Left lung (tissue), 10 donors: Measurements from ENCODE around the gene AFG1L. TPM values are rescaled to one million over a fixed set of nuclear protein-coding genes. Genes with fewer than 3 reads are reported as not detected.
"Not testable (repeated sequence)": the region's sequence is repeated elsewhere in the genome, so short reads cannot be mapped to it uniquely, and the experiment has no call there.

Experiments used
- ATAC-seq: fragments of 200-7000 bp; cut with Tn5 transposase; one replicate; pipeline ENCODE4 v1.9.1; 2020; ENCODE audit warnings: moderate library complexity
- DNase-seq, 4 donors: peaks; one replicate each; pipeline ENCODE4 v3.0.0-alpha.2; 2013 to 2020
- H3K27ac ChIP-seq, 2 donors: fragments of 200-600 bp; sonication (generic) in 1 of 2; one replicate each; pipeline versions ENCODE4 v1.5.0 to v1.8.0; 2020 to 2021
- H3K27me3 ChIP-seq, 2 donors: fragments of 200-600 bp; sonication (generic) in 1 of 2; one replicate each; pipeline versions ENCODE4 v1.5.0 to v1.8.0; 2020 to 2021
- H3K36me3 ChIP-seq, 2 donors: fragments of 200-600 bp; sonication (generic) in 1 of 2; one replicate each; pipeline versions ENCODE4 v1.5.0 to v1.8.0; 2020 to 2021
- H3K4me1 ChIP-seq, 2 donors: fragments of 200-600 bp; one replicate each; pipeline ENCODE4 v1.8.0; 2021
- H3K4me3 ChIP-seq, 2 donors: fragments of 200-600 bp; sonication (generic) in 1 of 2; one replicate each; pipeline versions ENCODE4 v1.5.0 to v1.8.0; 2020 to 2021; ENCODE audit warnings: mild to moderate bottlenecking in 1 of 2
- H3K9me3 ChIP-seq, 2 donors: fragments of 200-600 bp; sonication (generic) in 1 of 2; one replicate each; pipeline versions ENCODE4 v1.5.0 to v1.8.0; 2020 to 2021
- CTCF ChIP-seq, 2 donors: fragments of 200-600 bp; sonication (generic) in 1 of 2; IDR thresholded peaks; one replicate each; pipeline versions ENCODE4 v1.5.0 to v1.8.0; 2021; ENCODE audit warnings: antibody characterized with exemption in 2 of 2
- intact Hi-C, 2 donors: fragments of 100-400 bp; cut with DNase I; formaldehyde crosslinking; loops; one replicate each; pipeline versions ENCODE4 v1.11.2 to v1.14.2; 2022
- polyA plus RNA-seq, 6 donors: library from polyadenylated mRNA; unstranded; fragments of 120-200 nt; gene quantifications; one replicate each; pipeline ENCODE4 v1.2.1, GENCODE V29; 2013; ENCODE audit not compliant: insufficient read length in 6 of 6
- total RNA-seq, 2 donors: library from RNA; stranded (reverse); fragmentation: NEBNext Ultra II Directional; extraction: Animal tissue kit (Norgen Biotek cat#: 25700); gene quantifications; one replicate each; pipeline ENCODE4 v1.2.1, GENCODE V29; 2021
- donor health status: DM: no; HTN: yes; CAD: no.
- donor health status: DM: no; HTN: no; CAD: no.

Gene AFG1L
- total and polyA plus RNA-seq, 8 donors, result 5.8 to 10.2 (median 7.7) TPM

GRCh38 chr6:108448481-108448880 lies 153.6 kb downstream of the AFG1L start:
- no peak overlapping the region for H3K27ac ChIP-seq
- intact Hi-C loops, result no loop called here
- no peaks in the 10 kb centered on the region for H3K36me3 ChIP-seq
- TF ChIP-seq CTCF (IDR thresholded peaks at IDR 0.05), result no peak
- H3K4me3 ChIP-seq, result no peak overlapping the region
- ATAC-seq (no peak), DNase-seq (no peak)
- H3K27me3 ChIP-seq, result no peaks in the 10 kb centered on the region
- peaks cover 2 to 5% of the 10 kb centered on the region in 2 donors for H3K4me1 ChIP-seq
- H3K9me3 ChIP-seq, result no peaks in the 10 kb centered on the region

DNA sequence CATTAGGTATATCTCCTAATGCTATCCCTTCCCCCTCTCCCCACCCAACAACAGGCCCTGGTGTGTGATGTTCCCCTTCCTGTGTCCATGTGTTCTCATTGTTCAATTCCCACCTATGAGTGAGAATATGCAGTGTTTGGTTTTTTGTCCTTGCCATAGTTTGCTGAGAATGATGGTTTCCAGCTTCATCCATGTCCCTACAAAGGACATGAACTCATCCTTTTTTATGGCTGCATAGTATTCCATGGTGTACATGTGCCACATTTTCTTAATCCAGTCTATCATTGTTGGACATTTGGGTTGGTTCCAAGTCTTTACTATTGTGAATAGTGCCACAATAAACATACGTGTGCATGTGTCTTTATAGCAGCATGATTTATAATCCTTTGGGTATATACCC lies 154.9 kb downstream of the AFG1L start:
- H3K27me3 ChIP-seq, intact Hi-C loops, H3K4me1 ChIP-seq, DNase-seq, H3K4me3 ChIP-seq, H3K36me3 ChIP-seq, ATAC-seq, H3K9me3 ChIP-seq, H3K27ac ChIP-seq: not testable (repeated sequence)

GRCh38 chr6:108451816-108452215 lies 157.0 kb downstream of the AFG1L start:
- H3K9me3 ChIP-seq, result no peaks in the 10 kb centered on the region
- TF ChIP-seq CTCF (IDR thresholded peaks at IDR 0.05), result no peak
- DNase-seq (peak in 1 of 4 donors; percentile 54), ATAC-seq (no peak)
- H3K27me3 ChIP-seq, result no peaks in the 10 kb centered on the region
- H3K27ac ChIP-seq, result no peak overlapping the region
- intact Hi-C loops, result no loop called here
- no peak overlapping the region for H3K4me3 ChIP-seq
- H3K4me1 ChIP-seq, result peaks cover 2 to 5% of the 10 kb centered on the region in 2 donors
- H3K36me3 ChIP-seq, result no peaks in the 10 kb centered on the region

GRCh38 chr6:108452711-108453195 lies 157.9 kb downstream of the AFG1L start:
- intact Hi-C loops, result no loop called here
- H3K36me3 ChIP-seq, result no peaks in the 10 kb centered on the region
- H3K27ac ChIP-seq, result no peak overlapping the region
- no peak overlapping the region for H3K4me3 ChIP-seq
- ATAC-seq (no peak), DNase-seq (no peak)
- H3K4me1 ChIP-seq, result peaks cover 0 to 3% of the 10 kb centered on the region in 2 donors
- no peaks in the 10 kb centered on the region for H3K9me3 ChIP-seq
- no peaks in the 10 kb centered on the region for H3K27me3 ChIP-seq
- TF ChIP-seq CTCF (IDR thresholded peaks at IDR 0.05), result no peak

DNA sequence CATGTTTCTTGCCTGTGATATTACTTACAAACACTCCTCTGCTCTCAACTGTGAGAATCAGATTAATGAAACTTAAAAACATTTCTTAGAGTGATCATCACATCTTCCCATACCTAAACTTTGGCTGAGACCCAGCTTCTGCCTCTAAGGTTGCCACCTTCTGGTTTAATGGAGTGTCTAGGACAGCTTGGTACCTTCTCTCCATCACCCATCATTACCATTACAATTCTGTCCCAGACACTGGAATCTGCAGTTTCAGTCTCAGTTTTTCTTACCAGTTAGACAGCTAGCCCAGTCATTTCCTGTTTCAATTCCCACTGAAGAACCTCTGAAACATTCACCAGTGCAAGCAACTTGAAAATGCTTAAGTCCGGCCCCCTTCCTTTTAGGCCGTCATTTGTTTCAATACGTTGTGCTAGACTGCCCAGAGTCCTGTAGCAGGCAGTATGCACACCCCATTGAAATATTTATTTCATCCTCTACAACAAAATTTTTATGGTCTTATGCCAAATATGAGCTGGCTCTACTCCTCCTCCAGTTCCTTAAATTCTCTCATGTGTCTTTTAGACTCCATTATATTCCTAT lies 158.8 kb downstream of the AFG1L start:
- Histone ChIP-seq H3K9me3 (no peaks in the 10 kb centered on the region), H3K27me3 (no peaks in the 10 kb centered on the region), H3K4me3 (no peak overlapping the region), H3K36me3 (no peaks in the 10 kb centered on the region), H3K27ac (no peak overlapping the region), H3K4me1 (peaks cover 0 to 3% of the 10 kb centered on the region in 2 donors)
- ATAC-seq (peak; percentile 41), DNase-seq (no peak)
- TF ChIP-seq CTCF (IDR thresholded peaks at IDR 0.05), result no peak
- intact Hi-C loops, result no loop called here

- ATAC-seq (no peak), DNase-seq (no peak)
- H3K4me1 ChIP-seq, result peaks cover 0 to 3% of the 10 kb centered on the region in 2 donors
- H3K36me3 ChIP-seq, result no peaks in the 10 kb centered on the region
- no peaks in the 10 kb centered on the region for H3K27me3 ChIP-seq
- no peak overlapping the region for H3K4me3 ChIP-seq
- TF ChIP-seq CTCF (IDR thresholded peaks at IDR 0.05), result no peak
- intact Hi-C loops, result no loop called here
- H3K27ac ChIP-seq, result no peak overlapping the region
- no peaks in the 10 kb centered on the region for H3K9me3 ChIP-seq
These were observed 159.5 kb downstream of the AFG1L start for GRCh38 chr6:108454356-108454755.
